Endothelial cell of umbilical vein (primary cell): ENCODE results near the gene TMEM205. TPM values are rescaled to one million over a fixed set of nuclear protein-coding genes. Genes with fewer than 3 reads are reported as not detected.

Experiments used
- BruUV-seq: library from RNA; stranded (reverse); fragments of 400-500 nt; replicated peaks from 2 replicates; lab custom pipeline; 2021; lab: Mats Ljungman, UMichigan
- CTCF ChIA-PET: fragments of 300-600, 350-600 bp; sonication (Branson Sonifier 250); formaldehyde crosslinking; loops from one replicate; lab custom pipeline; 2021; ENCODE audit warnings: antibody characterized with exemption, inconsistent platforms; lab: Charles Lee
- POLR2A ChIA-PET: fragments of 300-600, 350-600 bp; sonication (Branson Sonifier 250); formaldehyde crosslinking; loops from one replicate; lab custom pipeline; 2021; ENCODE audit warnings: antibody characterized with exemption, inconsistent platforms; lab: Charles Lee
- DNase-seq: peaks from one replicate; pipeline ENCODE4 v3.0.0-alpha.2; 2011; ENCODE audit warnings: low read depth, low spot score
- FAIRE-seq: peaks from 2 replicates; lab custom pipeline; 2011; peaks lifted over from hg19 to GRCh38; lab: Jason Lieb, UNC
- H2AFZ ChIP-seq: 2 replicates; pipeline ENCODE4 v1.6.0; 2012; ENCODE audit warnings: low read depth, low read length, control low read depth, inconsistent platforms
- H3K27ac ChIP-seq: 2 replicates; pipeline ENCODE4 v1.5.1; 2011; ENCODE audit warnings: low read depth, mild to moderate bottlenecking, control low read depth, low read length, moderate library complexity; ENCODE audit not compliant: insufficient read depth
- H3K27me3 ChIP-seq, 2 experiments: 2 replicates each; pipeline versions ENCODE4 v1.6.0 to v1.6.1; 2011; ENCODE audit warnings: low read length in 2 of 2, mixed read lengths in 1 of 2; ENCODE audit not compliant: control insufficient read depth in 2 of 2, insufficient read depth in 2 of 2
- H3K36me3 ChIP-seq, 2 experiments: 2 replicates in 1 of 2; 3 replicates in 1 of 2; pipeline ENCODE4 v1.5.1; 2011; ENCODE audit warnings: low read length in 2 of 2, mild to moderate bottlenecking in 1 of 2, moderate library complexity in 1 of 2; ENCODE audit not compliant: control insufficient read depth in 2 of 2, insufficient read depth in 2 of 2; ENCODE audit errors: extremely low read depth in 1 of 2
- H3K4me1 ChIP-seq: 3 replicates; pipeline ENCODE4 v1.5.1; 2011; ENCODE audit warnings: mild to moderate bottlenecking, low read length; ENCODE audit not compliant: control insufficient read depth, insufficient read depth; ENCODE audit errors: extremely low read depth
- H3K4me2 ChIP-seq: 2 replicates; pipeline ENCODE4 v1.6.1; 2011; ENCODE audit warnings: low read length, control low read depth, mixed read lengths; ENCODE audit not compliant: insufficient read depth
- H3K4me3 ChIP-seq, 3 experiments: fragments of 200-600 bp in 1 of 3; sonication (generic), shearing (Covaris generic) in 1 of 3; replicated peaks in 1 of 3; 2 replicates each; pipeline ENCODE4 v1.5.1; 2011 to 2016; ENCODE audit warnings: control low read depth in 3 of 3, low read length in 3 of 3, mild to moderate bottlenecking in 2 of 3, inconsistent platforms in 1 of 3, low read depth in 1 of 3, moderate library complexity in 1 of 3; ENCODE audit not compliant: insufficient read depth in 1 of 3
- H3K79me2 ChIP-seq: 2 replicates; pipeline ENCODE4 v1.6.0; 2012; ENCODE audit warnings: low read length, inconsistent platforms; ENCODE audit not compliant: control insufficient read depth, insufficient read depth
- H3K9ac ChIP-seq: replicated peaks from 2 replicates; pipeline ENCODE3; 2011; ENCODE audit warnings: low read length, control low read depth; ENCODE audit not compliant: insufficient read depth; ENCODE audit errors: extremely low read depth
- H3K9me1 ChIP-seq: replicated peaks from 3 replicates; pipeline ENCODE4 v1.6.0; 2011; ENCODE audit warnings: mild to moderate bottlenecking, low read length; ENCODE audit not compliant: control insufficient read depth, insufficient read depth; ENCODE audit errors: extremely low read depth
- H3K9me3 ChIP-seq: replicated peaks from 2 replicates; pipeline ENCODE4 v1.5.1; 2012; ENCODE audit warnings: low read length, inconsistent platforms; ENCODE audit not compliant: control insufficient read depth, insufficient read depth
- H4K20me1 ChIP-seq: replicated peaks from 2 replicates; pipeline ENCODE3; 2011; ENCODE audit warnings: mild to moderate bottlenecking, low read length; ENCODE audit not compliant: control insufficient read depth, insufficient read depth; ENCODE audit errors: extremely low read depth
- CTCF ChIP-seq, 2 donors: IDR thresholded peaks; 1 replicate in 1 of 2; 2 replicates in 1 of 2; pipeline ENCODE4 v1.5.1; 2011; ENCODE audit warnings: low read length in 2 of 2, mild to moderate bottlenecking in 2 of 2, moderate library complexity in 2 of 2, control low read depth in 1 of 2, inconsistent platforms in 1 of 2, low read depth in 1 of 2; ENCODE audit not compliant: insufficient read depth in 1 of 2; ENCODE audit errors: extremely low read depth in 1 of 2
- EZH2 ChIP-seq: IDR thresholded peaks from 2 replicates; pipeline ENCODE4 v1.6.1; 2012; ENCODE audit warnings: borderline replicate concordance, low read depth, mild to moderate bottlenecking, moderate library complexity, low read length, inconsistent platforms; ENCODE audit not compliant: severe bottlenecking
- FOS ChIP-seq: IDR thresholded peaks from 2 replicates; pipeline ENCODE4 v1.6.1; 2011; ENCODE audit warnings: mild to moderate bottlenecking, low read length, moderate library complexity, borderline replicate concordance; ENCODE audit not compliant: insufficient read depth
- GATA2 ChIP-seq: IDR thresholded peaks from 2 replicates; pipeline ENCODE4 v1.7.0; 2011; ENCODE audit warnings: low read depth, mild to moderate bottlenecking, moderate library complexity, mixed read lengths, low read length; ENCODE audit not compliant: insufficient read length, insufficient read depth
- JUN ChIP-seq: IDR thresholded peaks from 2 replicates; pipeline ENCODE4 v1.6.1; 2011; ENCODE audit warnings: borderline replicate concordance, low read depth; ENCODE audit not compliant: insufficient read length, insufficient read depth
- MYC ChIP-seq: IDR thresholded peaks from one replicate; pipeline ENCODE4 v1.6.1; 2011; ENCODE audit warnings: mild to moderate bottlenecking, low read depth, low read length
- POLR2A ChIP-seq: IDR thresholded peaks from 2 replicates; pipeline ENCODE4 v1.6.1; 2012; ENCODE audit warnings: low read depth, mild to moderate bottlenecking, control low read depth, low read length
- POLR2AphosphoS5 ChIP-seq: IDR thresholded peaks from 2 replicates; pipeline ENCODE4 v1.6.1; 2012; ENCODE audit warnings: low read depth, mild to moderate bottlenecking, control low read depth, low read length, moderate library complexity; ENCODE audit not compliant: insufficient read depth
- dilution Hi-C: fragments of 300-500 bp; cut with MboI; formaldehyde crosslinking; loops from one replicate; pipeline ENCODE4 v1.15.0; 2019; ENCODE audit warnings: low sequenced_read_pairs; ENCODE audit not compliant: extremely low pct_ligation_motif_present
- intact Hi-C: fragments of 100-400 bp; cut with micrococcal nuclease; formaldehyde crosslinking; loops from one replicate; pipeline ENCODE4 v1.10.0; 2022
- polyA plus RNA-seq, 4 experiments: library from polyadenylated mRNA; depleted of rRNA in 3 of 4; stranded (reverse) in 3 of 4; unstranded in 1 of 4; fragments of >200 nt; gene quantifications; 2 replicates each; pipeline versions ENCODE4 v1.2.1 to v1.2.3, GENCODE V29; 2011 to 2012; ENCODE audit warnings: missing spikeins in 1 of 4
- total RNA-seq: library from RNA; stranded (reverse); gene quantifications from 2 replicates; pipeline ENCODE4 v1.2.3, GENCODE V29; 2021
- TF ChIP-seq, protein P1 (sequence below): IDR thresholded peaks from 2 replicates; pipeline ENCODE4 v1.6.1; 2011; ENCODE audit not compliant: insufficient read depth, insufficient read length

The TMEM205 gene
- total and polyA plus RNA-seq, 2 donors (not counting 3 experiments of a cell fraction or from before 2014, with no cell fraction given): 57.3 to 345 TPM

DNA sequence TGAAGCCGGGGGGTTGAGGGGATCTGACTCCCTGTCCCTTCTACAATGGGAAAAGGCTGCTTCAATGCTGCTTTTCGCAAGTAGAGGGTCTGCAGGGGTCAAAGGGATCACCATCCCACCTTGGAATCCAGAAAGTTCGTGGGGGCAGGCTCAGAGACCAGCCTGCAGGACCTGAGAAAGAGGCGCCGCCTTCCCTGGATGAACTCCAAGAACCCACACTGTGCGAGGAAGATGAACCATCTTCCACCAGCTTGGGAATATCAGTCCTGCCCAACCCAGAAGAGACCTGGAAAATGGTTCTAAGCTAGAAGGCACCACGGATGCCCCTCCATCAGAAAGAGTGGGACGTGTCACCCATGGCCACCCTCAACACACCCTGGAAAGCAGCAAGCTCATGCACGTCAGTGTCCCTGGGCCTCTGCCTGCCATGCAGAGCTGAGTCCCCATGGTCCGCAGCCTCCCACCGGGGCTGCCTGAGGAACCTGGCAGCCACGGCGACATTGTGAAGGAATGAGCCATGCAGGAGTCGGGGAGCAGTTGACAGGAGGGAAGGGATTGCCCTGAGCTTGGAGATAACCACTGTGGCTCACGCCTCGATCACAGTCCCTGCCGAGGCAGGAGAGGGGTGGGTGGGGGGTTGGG is 21.2 kb downstream of the TMEM205 start:
- Histone ChIP-seq H3K9ac (no peak overlapping the region), H3K4me2 (no peak overlapping the region), H3K4me1 (peaks cover 7% of the 10 kb centered on the region), H3K27ac (no peak overlapping the region), H3K9me1 (no peaks in the 10 kb centered on the region), H3K79me2 (no peaks in the 10 kb centered on the region), H4K20me1 (no peaks in the 10 kb centered on the region), H3K27me3 (no peaks in the 10 kb centered on the region), H3K9me3 (no peaks in the 10 kb centered on the region), H3K36me3 (peaks cover 0 to 9% of the 10 kb centered on the region in 2 experiments), H3K4me3 (no peak overlapping the region), H2AFZ (no peak overlapping the region)
- intact Hi-C loops (no loop called here), dilution Hi-C loops (no loop called here)
- ChIA-PET CTCF (interaction anchor here (1.4 to 2.2 kb wide), 4 partner anchors 15 to 50 kb away, joined by 3 to 10 read pairs (median 4); partner anchors contain the start of gene RAB3D), POLR2A (interaction anchor here (0.7 kb wide), 1 partner anchor 28 kb away, joined by 3 read pairs; no protein-coding TSS in a partner anchor)
- TF ChIP-seq EZH2 (no peak), CTCF (IDR thresholded peaks at IDR 0.05; ENCODE audit: extremely low read depth in 1 of 2, insufficient read depth in 1 of 2, low read depth in 1 of 2, low read length in 2 of 2) (no peak), JUN (no peak), MYC (no peak), POLR2A (no peak), GATA2 (no peak), POLR2AphosphoS5 (no peak), FOS (no peak)
- TF ChIP-seq, protein P1, sequence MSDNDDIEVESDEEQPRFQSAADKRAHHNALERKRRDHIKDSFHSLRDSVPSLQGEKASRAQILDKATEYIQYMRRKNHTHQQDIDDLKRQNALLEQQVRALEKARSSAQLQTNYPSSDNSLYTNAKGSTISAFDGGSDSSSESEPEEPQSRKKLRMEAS: no peak
- BruUV-seq: no TSS peak
- no peak for FAIRE-seq
- no peak for DNase-seq
